ENCODE results near the gene RDX.
"Not testable (repeated sequence)": the region's sequence is repeated elsewhere in the genome, so short reads cannot be mapped to it uniquely, and the experiment has no call there.

RDX gene

GRCh38 chr11:110219006-110219785 lies 77.2 kb downstream of the RDX start:
- Histone ChIP-seq H3K4me3 (ENCODE audit: low read depth in 1 of 2, low read length in 2 of 2) (no peak overlapping the region), H3K36me3 (ENCODE audit: insufficient read depth, low read length) (no peaks in the 10 kb centered on the region), H3K9me3 (ENCODE audit: insufficient read depth, low read length, severe bottlenecking) (no peaks in the 10 kb centered on the region), H3K27ac (ENCODE audit: low read length) (no peak overlapping the region), H2AFZ (ENCODE audit: low read depth, low read length) (no peak overlapping the region), H3K27me3 (ENCODE audit: insufficient read depth, low read length, poor library complexity) (no peaks in the 10 kb centered on the region), H3K4me1 (ENCODE audit: insufficient read depth, low read length) (no peaks in the 10 kb centered on the region), H3K9ac (ENCODE audit: low read depth, low read length) (no peak overlapping the region), H3K4me2 (ENCODE audit: insufficient read depth, low read length) (no peak overlapping the region), H3K79me2 (ENCODE audit: insufficient read depth, low read length) (no peaks in the 10 kb centered on the region), H4K20me1 (ENCODE audit: insufficient read depth, low read length) (no peaks in the 10 kb centered on the region)
- DNase-seq: no peak
- no peak for ATAC-seq (ENCODE audit: insufficient read depth, low read depth)
- no peak for TF ChIP-seq EZH2 (IDR thresholded peaks at IDR 0.05; ENCODE audit: borderline replicate concordance, low read depth, low read length, severe bottlenecking)
- TF ChIP-seq, protein P1, sequence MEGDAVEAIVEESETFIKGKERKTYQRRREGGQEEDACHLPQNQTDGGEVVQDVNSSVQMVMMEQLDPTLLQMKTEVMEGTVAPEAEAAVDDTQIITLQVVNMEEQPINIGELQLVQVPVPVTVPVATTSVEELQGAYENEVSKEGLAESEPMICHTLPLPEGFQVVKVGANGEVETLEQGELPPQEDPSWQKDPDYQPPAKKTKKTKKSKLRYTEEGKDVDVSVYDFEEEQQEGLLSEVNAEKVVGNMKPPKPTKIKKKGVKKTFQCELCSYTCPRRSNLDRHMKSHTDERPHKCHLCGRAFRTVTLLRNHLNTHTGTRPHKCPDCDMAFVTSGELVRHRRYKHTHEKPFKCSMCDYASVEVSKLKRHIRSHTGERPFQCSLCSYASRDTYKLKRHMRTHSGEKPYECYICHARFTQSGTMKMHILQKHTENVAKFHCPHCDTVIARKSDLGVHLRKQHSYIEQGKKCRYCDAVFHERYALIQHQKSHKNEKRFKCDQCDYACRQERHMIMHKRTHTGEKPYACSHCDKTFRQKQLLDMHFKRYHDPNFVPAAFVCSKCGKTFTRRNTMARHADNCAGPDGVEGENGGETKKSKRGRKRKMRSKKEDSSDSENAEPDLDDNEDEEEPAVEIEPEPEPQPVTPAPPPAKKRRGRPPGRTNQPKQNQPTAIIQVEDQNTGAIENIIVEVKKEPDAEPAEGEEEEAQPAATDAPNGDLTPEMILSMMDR (IDR thresholded peaks at IDR 0.05; ENCODE audit: borderline replicate concordance, extremely low read depth, low read length, poor library complexity, severe bottlenecking): no peak

GRCh38 chr11:110217936-110218335 lies 78.5 kb downstream of the RDX start:
- no peak overlapping the region for H3K27ac ChIP-seq (ENCODE audit: low read length)
- H3K4me3 ChIP-seq (ENCODE audit: low read depth in 1 of 2, low read length in 2 of 2): no peak overlapping the region
- no peaks in the 10 kb centered on the region for H3K79me2 ChIP-seq (ENCODE audit: insufficient read depth, low read length)
- no peaks in the 10 kb centered on the region for H3K9me3 ChIP-seq (ENCODE audit: insufficient read depth, low read length, severe bottlenecking)
- no peak overlapping the region for H3K9ac ChIP-seq (ENCODE audit: low read depth, low read length)
- no peaks in the 10 kb centered on the region for H3K36me3 ChIP-seq (ENCODE audit: insufficient read depth, low read length)
- no peak overlapping the region for H3K4me2 ChIP-seq (ENCODE audit: insufficient read depth, low read length)
- H3K4me1 ChIP-seq (ENCODE audit: insufficient read depth, low read length): no peaks in the 10 kb centered on the region
- ATAC-seq (ENCODE audit: insufficient read depth, low read depth) (no peak), DNase-seq (no peak)
- H4K20me1 ChIP-seq (ENCODE audit: insufficient read depth, low read length): no peaks in the 10 kb centered on the region
- no peak overlapping the region for H2AFZ ChIP-seq (ENCODE audit: low read depth, low read length)
- TF ChIP-seq, protein P1 (IDR thresholded peaks at IDR 0.05; ENCODE audit: borderline replicate concordance, extremely low read depth, low read length, poor library complexity, severe bottlenecking): no peak
- TF ChIP-seq EZH2 (IDR thresholded peaks at IDR 0.05; ENCODE audit: borderline replicate concordance, low read depth, low read length, severe bottlenecking): no peak
- no peaks in the 10 kb centered on the region for H3K27me3 ChIP-seq (ENCODE audit: insufficient read depth, low read length, poor library complexity)

DNA sequence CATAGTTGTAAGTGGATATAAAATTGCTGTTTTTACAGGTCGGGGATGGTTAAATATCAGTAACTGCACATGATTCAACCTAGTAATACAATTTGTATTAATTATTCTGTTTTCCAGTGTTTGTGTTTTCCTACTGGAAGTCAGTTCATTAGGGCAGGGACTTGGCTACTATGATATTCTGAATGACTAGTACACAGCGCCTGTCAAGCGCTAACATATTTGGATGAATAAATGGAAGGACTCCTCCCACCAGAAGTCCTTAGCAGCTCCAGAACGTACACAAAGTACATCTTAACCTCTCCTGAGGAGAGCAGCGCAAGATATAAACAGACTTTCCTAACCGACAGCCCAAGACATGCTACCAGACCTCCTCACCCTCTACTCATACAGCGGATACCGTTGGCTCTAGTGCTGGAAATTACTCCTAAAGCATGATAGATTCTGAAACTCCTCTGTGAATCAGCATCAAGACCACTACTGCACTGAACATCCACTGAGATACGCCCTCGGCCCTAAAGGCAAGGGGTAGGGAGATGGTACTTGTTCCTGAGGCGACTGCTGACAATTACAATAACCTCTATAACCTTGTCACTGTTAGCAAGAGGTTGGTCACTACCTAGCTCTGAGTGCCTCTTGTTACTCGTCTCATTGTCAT lies 79.1 kb downstream of the RDX start:
- H3K27ac ChIP-seq (ENCODE audit: low read length): no peak overlapping the region

GRCh38 chr11:110209313-110209694 lies 87.1 kb downstream of the RDX start:
- H3K27ac ChIP-seq (ENCODE audit: low read length); H3K4me1 ChIP-seq (ENCODE audit: insufficient read depth, low read length); H3K36me3 ChIP-seq (ENCODE audit: insufficient read depth, low read length); H3K4me3 ChIP-seq (ENCODE audit: low read depth in 1 of 2, low read length in 2 of 2); H3K79me2 ChIP-seq (ENCODE audit: insufficient read depth, low read length); H4K20me1 ChIP-seq (ENCODE audit: insufficient read depth, low read length); ATAC-seq (ENCODE audit: insufficient read depth, low read depth); H3K9ac ChIP-seq (ENCODE audit: low read depth, low read length); H3K4me2 ChIP-seq (ENCODE audit: insufficient read depth, low read length); DNase-seq; H3K27me3 ChIP-seq (ENCODE audit: insufficient read depth, low read length, poor library complexity); H3K9me3 ChIP-seq (ENCODE audit: insufficient read depth, low read length, severe bottlenecking); H2AFZ ChIP-seq (ENCODE audit: low read depth, low read length): not testable (repeated sequence)

More for the DNA sequence above, 79.1 kb downstream of the RDX start:
- no peaks in the 10 kb centered on the region for H3K36me3 ChIP-seq (ENCODE audit: insufficient read depth, low read length)
- no peak for TF ChIP-seq EZH2 (IDR thresholded peaks at IDR 0.05; ENCODE audit: borderline replicate concordance, low read depth, low read length, severe bottlenecking)
- TF ChIP-seq, protein P1 (IDR thresholded peaks at IDR 0.05; ENCODE audit: borderline replicate concordance, extremely low read depth, low read length, poor library complexity, severe bottlenecking): no peak
- no peaks in the 10 kb centered on the region for H3K9me3 ChIP-seq (ENCODE audit: insufficient read depth, low read length, severe bottlenecking)
- no peaks in the 10 kb centered on the region for H3K79me2 ChIP-seq (ENCODE audit: insufficient read depth, low read length)
- DNase-seq (no peak), ATAC-seq (ENCODE audit: insufficient read depth, low read depth) (no peak)
- H2AFZ ChIP-seq (ENCODE audit: low read depth, low read length): no peak overlapping the region
- H4K20me1 ChIP-seq (ENCODE audit: insufficient read depth, low read length): no peaks in the 10 kb centered on the region
- no peaks in the 10 kb centered on the region for H3K4me1 ChIP-seq (ENCODE audit: insufficient read depth, low read length)
- H3K27me3 ChIP-seq (ENCODE audit: insufficient read depth, low read length, poor library complexity): no peaks in the 10 kb centered on the region
- H3K9ac ChIP-seq (ENCODE audit: low read depth, low read length): no peak overlapping the region
- no peak overlapping the region for H3K4me3 ChIP-seq (ENCODE audit: low read depth in 1 of 2, low read length in 2 of 2)
- no peak overlapping the region for H3K4me2 ChIP-seq (ENCODE audit: insufficient read depth, low read length)

DNA sequence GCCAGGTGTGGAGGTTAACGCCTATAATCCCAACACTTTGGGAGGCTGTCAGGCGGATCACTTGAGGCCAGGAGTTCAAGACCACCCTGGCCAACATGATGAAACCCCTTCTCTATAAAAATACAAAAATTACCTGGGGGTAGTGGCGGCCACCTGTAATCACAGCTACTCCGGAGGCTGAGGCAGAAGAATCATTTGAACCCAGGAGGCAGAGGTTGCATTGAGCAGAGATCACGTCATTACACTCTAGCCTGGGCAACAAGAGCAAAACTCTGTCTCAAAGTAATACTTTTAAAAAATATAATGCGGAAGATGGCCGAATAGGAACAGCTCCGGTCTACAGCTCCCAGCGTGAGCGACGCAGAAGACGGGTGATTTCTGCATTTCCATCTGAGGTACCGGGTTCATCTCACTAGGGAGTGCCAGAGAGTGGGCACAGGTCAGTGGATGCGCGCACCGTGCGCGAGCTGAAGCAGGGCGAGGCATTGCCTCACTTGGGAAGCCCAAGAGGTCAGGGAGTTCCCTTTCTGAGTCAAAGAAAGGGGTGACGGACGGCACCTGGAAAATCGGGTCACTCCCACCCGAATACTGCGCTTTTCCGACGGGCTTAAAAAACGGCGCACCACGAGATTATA lies 87.6 kb downstream of the RDX start:
- ATAC-seq (ENCODE audit: insufficient read depth, low read depth); H3K4me2 ChIP-seq (ENCODE audit: insufficient read depth, low read length): not testable (repeated sequence)

More for the DNA sequence above, 87.6 kb downstream of the RDX start:
- not testable (repeated sequence) for H3K9me3 ChIP-seq (ENCODE audit: insufficient read depth, low read length, severe bottlenecking); H3K4me3 ChIP-seq (ENCODE audit: low read depth in 1 of 2, low read length in 2 of 2); H2AFZ ChIP-seq (ENCODE audit: low read depth, low read length); H3K4me1 ChIP-seq (ENCODE audit: insufficient read depth, low read length); H3K36me3 ChIP-seq (ENCODE audit: insufficient read depth, low read length); H3K27ac ChIP-seq (ENCODE audit: low read length); DNase-seq; H3K9ac ChIP-seq (ENCODE audit: low read depth, low read length); H4K20me1 ChIP-seq (ENCODE audit: insufficient read depth, low read length); H3K27me3 ChIP-seq (ENCODE audit: insufficient read depth, low read length, poor library complexity); H3K79me2 ChIP-seq (ENCODE audit: insufficient read depth, low read length)

Data from DND-41 (cell line).